CD4-positive, alpha-beta T cell (primary cell): ENCODE results near the gene CENPP. TPM values are rescaled to one million over a fixed set of nuclear protein-coding genes. Genes with fewer than 3 reads are reported as not detected.

Experiments used
- ATAC-seq: fragments of 200-7000 bp; cut with Tn5 transposase; one replicate; pipeline ENCODE4 v1.10.0; 2022; ENCODE audit warnings: mild to moderate bottlenecking; ENCODE audit not compliant: poor library complexity
- CTCF ChIA-PET: fragments of 350-600 bp; sonication (Branson Sonifier 250); formaldehyde crosslinking; loops from one replicate; lab custom pipeline; 2021; ENCODE audit warnings: antibody characterized with exemption, inconsistent platforms; lab: Charles Lee
- POLR2A ChIA-PET: fragments of 350-600 bp; sonication (Branson Sonifier 250); formaldehyde crosslinking; loops from one replicate; lab custom pipeline; 2021; ENCODE audit warnings: antibody characterized with exemption, inconsistent platforms; lab: Charles Lee
- DNase-seq, 14 experiments: peaks; one replicate each; pipeline ENCODE4 v3.0.0-alpha.2; 2013 to 2020; ENCODE audit warnings: mixed read lengths in 2 of 14
- H3K27ac ChIP-seq, 2 donors: one replicate each; pipeline versions ENCODE4 v1.5.1 to v1.7.0; 2013; ENCODE audit warnings: low read length in 2 of 2, low read depth in 1 of 2, mild to moderate bottlenecking in 1 of 2
- H3K27me3 ChIP-seq, 2 experiments: 1 replicate in 1 of 2; 2 replicates in 1 of 2; pipeline versions ENCODE4 v1.6.1 to v1.7.0; 2013; ENCODE audit warnings: low read length in 2 of 2, control low read depth in 1 of 2, mild to moderate bottlenecking in 1 of 2, moderate library complexity in 1 of 2; ENCODE audit not compliant: insufficient read depth in 2 of 2, control insufficient read depth in 1 of 2
- H3K36me3 ChIP-seq: one replicate; pipeline ENCODE4 v1.6.1; 2013; ENCODE audit warnings: low read length, control low read depth; ENCODE audit not compliant: insufficient read depth
- H3K4me1 ChIP-seq: one replicate; pipeline ENCODE4 v1.6.1; 2013; ENCODE audit warnings: low read length, control low read depth; ENCODE audit not compliant: insufficient read depth
- H3K4me3 ChIP-seq: one replicate; pipeline ENCODE4 v1.5.1; 2013; ENCODE audit warnings: mild to moderate bottlenecking, low read length, moderate library complexity
- H3K9me3 ChIP-seq, 2 experiments: 1 replicate in 1 of 2; 2 replicates in 1 of 2; pipeline versions ENCODE4 v1.6.1 to v1.7.0; 2013; ENCODE audit warnings: low read length in 2 of 2, mild to moderate bottlenecking in 2 of 2, control low read depth in 1 of 2, moderate library complexity in 1 of 2; ENCODE audit not compliant: control insufficient read depth in 1 of 2, insufficient read depth in 1 of 2
- H3K27ac Mint-ChIP-seq: one replicate; pipeline ENCODE4 v1.8.0; 2020; ENCODE audit warnings: mixed read lengths
- H3K27me3 Mint-ChIP-seq: one replicate; pipeline ENCODE4 v1.8.0; 2021; ENCODE audit warnings: mixed read lengths
- H3K36me3 Mint-ChIP-seq: one replicate; pipeline ENCODE4 v1.8.0; 2021; ENCODE audit warnings: low read depth, mixed read lengths
- H3K4me1 Mint-ChIP-seq: one replicate; pipeline ENCODE4 v1.8.0; 2021; ENCODE audit warnings: low read depth, mixed read lengths
- H3K4me3 Mint-ChIP-seq: one replicate; pipeline ENCODE4 v1.8.0; 2020; ENCODE audit warnings: mild to moderate bottlenecking, mixed read lengths
- H3K9me3 Mint-ChIP-seq: one replicate; pipeline ENCODE4 v1.8.0; 2020; ENCODE audit warnings: mixed read lengths
- CTCF ChIP-seq: fragments of 200-600 bp; IDR thresholded peaks from one replicate; pipeline ENCODE4 v1.8.0; 2022; ENCODE audit warnings: antibody characterized with exemption, mild to moderate bottlenecking
- intact Hi-C, 2 experiments: fragments of 100-400 bp; cut with DNase I in 1 of 2; cut with micrococcal nuclease in 1 of 2; formaldehyde crosslinking; loops; one replicate each; pipeline versions ENCODE4 v1.15.1 to v1.9.0; 2023 to 2025; cut with DNase I, micrococcal nuclease
- total RNA-seq, 174 experiments: library from RNA in 2 of 174; stranded (reverse) in 2 of 174; gene quantifications; one replicate each; pipeline ENCODE4 v1.2.3 and lab custom pipeline; 2021 to 2026

CENPP gene
- total RNA-seq, 2 experiments from 2014 or later, result 4.8 TPM

DNA sequence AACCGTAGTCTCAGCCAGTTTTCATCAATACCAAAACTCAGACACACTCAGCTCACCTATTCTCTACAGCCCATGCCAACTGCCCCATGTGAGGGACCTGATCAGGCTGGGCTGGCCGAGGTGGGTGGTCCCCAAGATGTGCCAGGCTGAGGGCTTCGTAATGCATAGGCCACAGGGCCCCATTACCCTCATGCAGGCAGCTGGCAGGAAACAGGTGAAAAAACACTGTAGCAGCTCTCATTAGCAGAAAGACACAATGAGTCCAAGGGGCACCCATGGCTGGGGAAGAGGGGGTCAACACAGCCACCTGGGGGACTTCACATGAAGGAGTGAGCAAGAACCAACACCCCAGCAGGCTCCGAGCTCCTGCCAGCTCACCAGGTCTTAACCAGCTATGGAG, 336.0 kb downstream of the CENPP start:
- no peaks in the 10 kb centered on the region for H3K27me3 ChIP-seq
- H3K27me3 Mint-ChIP-seq, result no peaks in the 10 kb centered on the region
- no peak overlapping the region for H3K27ac ChIP-seq
- CTCF ChIA-PET, result no interaction called here
- no peak for DNase-seq
- H3K4me1 ChIP-seq, result peaks cover 18% of the 10 kb centered on the region
- no peak overlapping the region for H3K27ac Mint-ChIP-seq
- H3K4me3 Mint-ChIP-seq, result no peak overlapping the region
- H3K9me3 Mint-ChIP-seq, result no peaks in the 10 kb centered on the region
- peaks cover 26% of the 10 kb centered on the region for H3K36me3 ChIP-seq
- H3K4me1 Mint-ChIP-seq, result peaks cover 34% of the 10 kb centered on the region
- no peak for TF ChIP-seq CTCF
- intact Hi-C loops, result no loop called here
- POLR2A ChIA-PET, result interaction anchor here (1.2 kb wide), 1 partner anchor 9 kb away, joined by 5 read pairs; the partner anchor contains the start of gene IPPK
- H3K4me3 ChIP-seq, result no peak overlapping the region
- ATAC-seq, result no peak
- peaks cover 30% of the 10 kb centered on the region for H3K36me3 Mint-ChIP-seq
- no peaks in the 10 kb centered on the region for H3K9me3 ChIP-seq

DNA sequence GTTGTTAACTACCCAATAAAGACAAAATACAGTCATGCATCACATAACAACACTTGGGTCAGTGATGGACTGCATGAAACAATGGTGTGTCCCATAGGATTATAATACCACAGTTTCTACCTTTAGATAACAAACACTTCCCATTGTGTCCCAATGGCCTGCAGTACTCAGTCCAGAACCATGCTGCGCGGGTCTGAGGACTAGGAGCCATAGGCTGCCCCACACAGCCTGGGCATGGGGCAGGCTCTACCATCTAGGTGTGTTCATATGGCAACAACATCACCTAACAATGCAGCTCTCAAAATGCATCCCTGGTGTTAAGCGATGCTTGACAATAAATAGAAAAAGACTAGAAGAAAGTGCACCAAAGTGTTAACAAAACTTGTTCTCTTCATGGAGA, 337.4 kb downstream of the CENPP start:
- H3K27ac Mint-ChIP-seq, result no peak overlapping the region
- peaks cover 18% of the 10 kb centered on the region for H3K4me1 ChIP-seq
- peaks cover 46% of the 10 kb centered on the region for H3K4me1 Mint-ChIP-seq
- no peaks in the 10 kb centered on the region for H3K27me3 Mint-ChIP-seq
- POLR2A ChIA-PET, result no interaction called here
- H3K27ac ChIP-seq, result no peak overlapping the region
- intact Hi-C loops, result no loop called here
- peaks cover 21% of the 10 kb centered on the region for H3K36me3 ChIP-seq
- no peaks in the 10 kb centered on the region for H3K27me3 ChIP-seq
- no peaks in the 10 kb centered on the region for H3K9me3 ChIP-seq
- peaks cover 16% of the 10 kb centered on the region for H3K36me3 Mint-ChIP-seq
- ATAC-seq (no peak), DNase-seq (no peak)
- CTCF ChIA-PET, result no interaction called here
- TF ChIP-seq CTCF, result no peak
- H3K9me3 Mint-ChIP-seq, result no peaks in the 10 kb centered on the region
- H3K4me3 ChIP-seq, result no peak overlapping the region
- no peak overlapping the region for H3K4me3 Mint-ChIP-seq

- no peak for DNase-seq
- ChIA-PET POLR2A (no interaction called here), CTCF (no interaction called here)
- H3K27me3 Mint-ChIP-seq, result no peaks in the 10 kb centered on the region
- no peaks in the 10 kb centered on the region for H3K27me3 ChIP-seq
- H3K4me3 ChIP-seq, result no peak overlapping the region
- H3K9me3 ChIP-seq, result no peaks in the 10 kb centered on the region
- no peak overlapping the region for H3K4me3 Mint-ChIP-seq
- TF ChIP-seq CTCF, result no peak
- no peak for ATAC-seq
- peaks cover 27% of the 10 kb centered on the region for H3K4me1 ChIP-seq
- H3K36me3 ChIP-seq, result peaks cover 15% of the 10 kb centered on the region
- H3K27ac Mint-ChIP-seq, result no peak overlapping the region
- intact Hi-C loops, result no loop called here
- no peaks in the 10 kb centered on the region for H3K9me3 Mint-ChIP-seq
- H3K4me1 Mint-ChIP-seq, result peaks cover 54% of the 10 kb centered on the region
- peaks cover 18% of the 10 kb centered on the region for H3K36me3 Mint-ChIP-seq
- H3K27ac ChIP-seq, result no peak overlapping the region
These were observed 338.2 kb downstream of the CENPP start for GRCh38 chr9:92663951-92664350.
